HL-60/S4 (cell line): ENCODE measurements around the gene TCF7L2.

Experiments used
- in situ Hi-C: fragments of 300-500 bp; cut with MboI; formaldehyde crosslinking; loops from 2 replicates; pipeline ENCODE4 v1.14.3; 2022; ENCODE audit warnings: low sequenced_read_pairs

The TCF7L2 gene

GRCh38 chr10:112963835-112964234 is 13.8 kb downstream of the TCF7L2 start:
- in situ Hi-C loops: no loop called here

- in situ Hi-C loops: no loop called here
Observed at GRCh38 chr10:112964482-112964881, 14.4 kb downstream of the TCF7L2 start.

GRCh38 chr10:112966194-112966855 is 16.3 kb downstream of the TCF7L2 start:
- in situ Hi-C loops: no loop called here

GRCh38 chr10:112967200-112967599 is 17.2 kb downstream of the TCF7L2 start:
- in situ Hi-C loops: no loop called here

GRCh38 chr10:112969131-112969530 is 19.1 kb downstream of the TCF7L2 start:
- in situ Hi-C loops: no loop called here

- in situ Hi-C loops: no loop called here
Observed at GRCh38 chr10:112969542-112969941, 19.5 kb downstream of the TCF7L2 start.

- in situ Hi-C loops: no loop called here
Observed at GRCh38 chr10:112970021-112970420, 20.0 kb downstream of the TCF7L2 start.

- in situ Hi-C loops: no loop called here
Observed at GRCh38 chr10:112972606-112973005, 22.6 kb downstream of the TCF7L2 start.

- in situ Hi-C loops: no loop called here
Observed at GRCh38 chr10:112973046-112973445, 23.0 kb downstream of the TCF7L2 start.

GRCh38 chr10:112973805-112974204 is 23.8 kb downstream of the TCF7L2 start:
- in situ Hi-C loops: no loop called here

- in situ Hi-C loops: no loop called here
Observed at GRCh38 chr10:112977426-112977898, 27.4 kb downstream of the TCF7L2 start.

GRCh38 chr10:112979927-112980326 is 29.9 kb downstream of the TCF7L2 start:
- in situ Hi-C loops: no loop called here

- in situ Hi-C loops: no loop called here
Observed at GRCh38 chr10:112980937-112981336, 30.9 kb downstream of the TCF7L2 start.

GRCh38 chr10:112981553-112981952 is 31.5 kb downstream of the TCF7L2 start:
- in situ Hi-C loops: no loop called here

GRCh38 chr10:112983444-112984056 is 33.5 kb downstream of the TCF7L2 start:
- in situ Hi-C loops: no loop called here

GRCh38 chr10:112984756-112985155 is 34.7 kb downstream of the TCF7L2 start:
- in situ Hi-C loops: no loop called here

GRCh38 chr10:112985690-112986543 is 35.9 kb downstream of the TCF7L2 start:
- in situ Hi-C loops: no loop called here

- in situ Hi-C loops: no loop called here
Observed at GRCh38 chr10:112986544-112987190, 36.6 kb downstream of the TCF7L2 start.

- in situ Hi-C loops: no loop called here
Observed at GRCh38 chr10:112988839-112989406, 38.9 kb downstream of the TCF7L2 start.

- in situ Hi-C loops: no loop called here
Observed at GRCh38 chr10:112989826-112990225, 39.8 kb downstream of the TCF7L2 start.

- in situ Hi-C loops: no loop called here
Observed at GRCh38 chr10:112990271-112990670, 40.2 kb downstream of the TCF7L2 start.
